Activated T-cell treated with anti-CD3 and anti-CD28 coated beads, Interleukin-2, amount 50 U/mL, for 24 hours (primary cell): ENCODE measurements around the gene MRPL55.

Experiments used
- DNase-seq: peaks from one replicate; pipeline ENCODE4 v3.0.0-alpha.2; 2020
- H3K27ac Mint-ChIP-seq: 2 replicates; pipeline ENCODE4 v1.8.0; 2020; ENCODE audit warnings: mild to moderate bottlenecking, mixed read lengths
- H3K27me3 Mint-ChIP-seq: 2 replicates; pipeline ENCODE4 v1.8.0; 2020; ENCODE audit warnings: mixed read lengths
- H3K36me3 Mint-ChIP-seq: 2 replicates; pipeline ENCODE4 v1.8.0; 2020; ENCODE audit warnings: low read depth, mixed read lengths
- H3K4me1 Mint-ChIP-seq: 2 replicates; pipeline ENCODE4 v1.8.0; 2020; ENCODE audit warnings: low read depth, mixed read lengths
- H3K4me3 Mint-ChIP-seq: 2 replicates; pipeline ENCODE4 v1.8.0; 2020; ENCODE audit warnings: mild to moderate bottlenecking, moderate library complexity, mixed read lengths
- H3K9me3 Mint-ChIP-seq: 2 replicates; pipeline ENCODE4 v1.8.0; 2020; ENCODE audit warnings: mixed read lengths

The MRPL55 gene

GRCh38 chr1:228061411-228062084 lies 47.6 kb downstream of the MRPL55 start:
- H3K9me3 Mint-ChIP-seq: no peaks in the 10 kb centered on the region
- no peak overlapping the region for H3K4me3 Mint-ChIP-seq
- H3K27me3 Mint-ChIP-seq: peaks cover 66% of the 10 kb centered on the region
- H3K4me1 Mint-ChIP-seq: peaks cover 7% of the 10 kb centered on the region
- H3K36me3 Mint-ChIP-seq: no peaks in the 10 kb centered on the region
- H3K27ac Mint-ChIP-seq: no peak overlapping the region
- no peak for DNase-seq

- no peaks in the 10 kb centered on the region for H3K9me3 Mint-ChIP-seq
- no peak overlapping the region for H3K4me3 Mint-ChIP-seq
- no peaks in the 10 kb centered on the region for H3K36me3 Mint-ChIP-seq
- peaks cover 68% of the 10 kb centered on the region for H3K27me3 Mint-ChIP-seq
- no peak for DNase-seq
- no peak overlapping the region for H3K27ac Mint-ChIP-seq
- peaks cover 7% of the 10 kb centered on the region for H3K4me1 Mint-ChIP-seq
Observed at GRCh38 chr1:228060458-228061190, 48.5 kb downstream of the MRPL55 start.

GRCh38 chr1:228059634-228060457 lies 49.3 kb downstream of the MRPL55 start:
- peak; percentile 75 for DNase-seq
- H3K9me3 Mint-ChIP-seq: no peaks in the 10 kb centered on the region
- H3K27me3 Mint-ChIP-seq: peaks cover 64% of the 10 kb centered on the region
- peaks cover 7% of the 10 kb centered on the region for H3K4me1 Mint-ChIP-seq
- peak overlapping the region; percentile 41 for H3K4me3 Mint-ChIP-seq
- H3K27ac Mint-ChIP-seq: no peak overlapping the region
- H3K36me3 Mint-ChIP-seq: no peaks in the 10 kb centered on the region

- H3K27ac Mint-ChIP-seq: no peak overlapping the region
- H3K4me1 Mint-ChIP-seq: peaks cover 7% of the 10 kb centered on the region
- no peaks in the 10 kb centered on the region for H3K36me3 Mint-ChIP-seq
- no peaks in the 10 kb centered on the region for H3K9me3 Mint-ChIP-seq
- DNase-seq: peak; percentile 61
- peaks cover 64% of the 10 kb centered on the region for H3K27me3 Mint-ChIP-seq
- H3K4me3 Mint-ChIP-seq: peak overlapping the region; percentile 41
Observed at GRCh38 chr1:228058949-228059633, 50.0 kb downstream of the MRPL55 start.

- Mint-ChIP-seq H3K4me1 (peaks cover 7% of the 10 kb centered on the region), H3K27ac (no peak overlapping the region), H3K9me3 (no peaks in the 10 kb centered on the region), H3K4me3 (no peak overlapping the region), H3K36me3 (no peaks in the 10 kb centered on the region), H3K27me3 (peaks cover 66% of the 10 kb centered on the region)
- DNase-seq: no peak
Observed at GRCh38 chr1:228058172-228058948, 50.7 kb downstream of the MRPL55 start.
